GM18519 (cell line): ENCODE results near the gene DIP2B.
A peak's percentile ranks its signal among the peaks of the same experiment; 100 is the strongest.

ENCODE experiments used
- ATAC-seq: cut with Tn5 transposase; IDR thresholded peaks from one replicate; pipeline ENCODE4 v1.9.1; 2021; ENCODE audit warnings: mild to moderate bottlenecking, moderate library complexity; ENCODE audit not compliant: unreplicated experiment, low FRiP score

Gene DIP2B

DNA sequence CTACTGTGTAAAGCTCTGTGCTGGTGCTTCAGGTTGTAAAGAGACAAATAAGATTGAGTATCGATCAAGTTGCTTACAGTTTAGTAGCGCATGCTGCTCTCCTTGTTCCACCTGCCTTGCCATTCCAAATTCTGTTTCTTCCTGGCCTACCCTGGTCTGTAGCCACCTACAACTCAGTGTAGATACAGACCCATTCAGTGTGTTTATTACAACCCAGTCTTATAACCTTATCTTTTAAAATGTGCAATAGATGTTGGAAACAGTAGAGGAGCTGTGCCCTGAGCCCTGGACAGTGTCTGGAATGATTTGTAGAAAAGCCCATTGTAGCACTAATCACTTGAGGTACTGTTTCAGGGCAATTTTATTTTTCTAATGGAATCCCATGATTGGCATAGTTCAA, 68.5 kb downstream of the DIP2B start:
- no peak for ATAC-seq

DNA sequence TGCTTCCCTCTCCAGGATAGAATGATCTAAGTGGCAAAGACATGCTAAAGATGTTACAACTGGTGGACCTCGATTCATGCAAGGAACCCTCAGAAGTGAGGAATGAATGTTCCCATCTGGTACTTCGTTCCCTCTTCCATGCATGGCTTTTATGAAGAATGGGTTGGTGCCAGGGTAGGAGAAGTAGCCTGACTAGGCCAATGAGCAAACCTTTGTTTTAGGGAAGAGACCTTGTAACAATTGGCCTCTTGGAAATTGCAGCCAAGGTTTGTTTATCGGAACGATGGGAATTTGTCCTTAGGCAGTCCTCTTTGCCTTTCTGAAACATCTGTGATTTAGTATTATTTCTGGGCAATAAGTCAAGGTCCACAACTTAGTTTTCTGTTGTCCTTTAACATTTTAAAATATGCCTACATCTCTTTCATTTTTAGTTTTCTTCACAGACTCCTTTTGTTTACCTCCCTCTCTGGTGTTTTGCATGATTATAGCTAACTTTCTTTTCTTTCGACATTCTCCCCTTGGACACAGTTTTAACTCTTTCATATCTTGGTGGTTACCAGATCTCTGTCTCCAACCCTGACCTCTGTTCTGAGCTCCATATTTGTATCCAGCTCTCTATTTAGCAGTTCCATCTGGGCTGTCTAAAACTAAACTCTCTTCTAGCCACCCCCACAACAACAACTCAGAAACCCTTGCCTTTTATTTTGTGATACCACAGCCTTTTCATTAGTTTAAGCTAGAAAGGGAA, 70.0 kb downstream of the DIP2B start:
- no peak for ATAC-seq

DNA sequence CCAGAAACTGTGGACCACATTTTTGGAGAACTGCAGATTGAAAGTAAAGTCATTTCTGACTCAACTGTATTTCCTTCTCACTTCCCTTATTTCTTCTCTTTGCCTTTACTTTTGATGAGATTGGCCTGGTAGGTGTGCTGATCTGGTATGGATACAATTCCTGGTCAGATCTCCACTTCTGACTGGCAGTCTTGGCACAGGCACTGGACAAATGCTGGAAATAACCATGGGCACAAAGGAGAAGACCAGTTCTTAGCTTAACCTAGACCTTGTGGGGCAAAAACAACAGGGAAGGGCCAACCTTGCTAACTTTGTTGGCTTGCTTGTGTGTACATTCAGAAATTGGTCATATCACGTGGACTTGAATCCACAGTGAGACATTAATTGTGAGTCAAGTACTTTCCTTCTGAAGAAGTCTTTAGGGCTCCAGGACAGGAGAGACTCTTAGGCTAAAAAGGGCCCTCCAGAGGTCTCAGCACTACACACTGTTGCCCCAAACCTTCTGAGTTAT, 75.0 kb downstream of the DIP2B start:
- ATAC-seq: no peak

DNA sequence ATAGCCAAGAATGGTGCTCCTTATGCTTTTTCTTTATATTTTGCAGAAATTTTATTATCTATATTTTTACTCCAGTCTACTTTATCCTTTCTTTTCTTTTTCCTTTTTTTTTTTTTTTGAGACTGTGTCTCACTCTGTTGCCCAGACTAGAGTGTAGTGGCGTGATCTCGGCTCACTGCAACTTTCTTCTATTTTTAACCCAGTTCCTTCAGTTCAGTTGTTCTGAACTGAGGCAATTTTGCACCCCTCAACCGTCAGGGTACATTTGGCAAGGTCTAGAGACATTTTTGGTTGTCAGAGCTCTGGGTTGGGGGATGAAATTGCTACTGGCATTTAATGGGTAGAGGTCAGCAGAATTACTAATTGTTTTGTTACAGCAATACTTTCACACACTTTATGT, 75.7 kb downstream of the DIP2B start:
- ATAC-seq: no peak

DNA sequence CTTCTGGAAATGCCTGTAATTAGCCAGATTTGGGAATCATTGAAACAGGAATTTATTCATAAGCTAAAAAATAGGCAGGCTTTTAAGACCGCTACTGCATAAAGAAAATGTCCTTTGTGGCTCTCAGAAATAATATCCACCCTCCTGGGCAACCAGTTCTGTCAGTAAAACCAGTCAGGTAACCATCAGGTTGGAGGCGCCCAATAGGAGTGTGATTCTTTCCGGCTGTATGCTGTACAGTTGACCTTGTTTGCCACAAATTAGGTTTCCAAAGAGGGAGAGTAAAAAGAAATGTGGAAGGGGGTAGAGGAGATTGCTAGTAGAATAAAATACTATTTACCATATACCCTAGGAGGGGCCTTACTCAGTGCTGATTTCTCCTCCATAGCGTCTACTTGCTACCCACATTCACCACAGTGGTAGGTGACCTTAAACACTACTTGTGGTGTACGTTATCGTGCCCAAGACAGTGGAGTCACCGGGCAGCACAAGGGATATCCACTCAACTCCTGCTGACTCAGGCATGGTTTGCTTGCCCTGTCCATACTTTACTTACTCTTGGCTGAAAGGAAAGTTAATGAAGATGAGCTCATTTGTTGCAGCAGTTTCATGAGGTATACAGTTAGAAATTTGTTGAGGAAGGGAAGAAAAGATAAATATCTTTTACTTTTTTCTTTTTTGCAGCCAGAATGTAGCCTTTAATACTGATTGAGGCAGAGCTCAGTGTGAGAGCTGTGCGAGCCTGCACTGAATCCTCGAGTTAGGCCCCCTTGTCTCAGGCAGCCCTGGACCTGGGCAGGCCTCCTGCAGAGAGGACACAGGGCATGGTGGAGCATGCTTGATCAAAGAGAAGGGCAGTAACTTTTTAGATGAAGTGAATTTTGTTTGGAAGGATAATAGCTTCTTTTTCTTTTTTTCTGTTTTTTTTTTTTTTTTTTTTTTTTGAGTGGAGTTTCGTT, 76.7 kb downstream of the DIP2B start:
- no peak for ATAC-seq

DNA sequence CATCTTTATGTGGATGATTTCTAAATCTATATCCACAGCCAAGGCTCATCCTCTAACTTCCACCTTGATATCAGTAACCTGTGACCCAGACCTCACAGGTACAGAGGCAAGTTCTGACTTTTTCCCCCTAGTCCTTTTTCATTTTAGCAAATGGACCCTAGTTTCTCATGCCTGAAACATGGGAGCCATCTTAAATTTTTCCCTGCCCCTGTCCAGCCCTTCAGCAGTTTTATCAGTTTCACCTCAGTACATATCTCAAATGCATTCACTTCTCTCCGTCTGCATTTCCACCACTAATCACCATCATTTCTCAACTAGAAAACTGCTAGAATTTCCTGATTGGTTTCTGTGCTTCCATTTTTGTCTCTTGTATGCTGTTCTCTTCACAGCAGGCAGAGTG, 79.3 kb downstream of the DIP2B start:
- no peak for ATAC-seq

DNA sequence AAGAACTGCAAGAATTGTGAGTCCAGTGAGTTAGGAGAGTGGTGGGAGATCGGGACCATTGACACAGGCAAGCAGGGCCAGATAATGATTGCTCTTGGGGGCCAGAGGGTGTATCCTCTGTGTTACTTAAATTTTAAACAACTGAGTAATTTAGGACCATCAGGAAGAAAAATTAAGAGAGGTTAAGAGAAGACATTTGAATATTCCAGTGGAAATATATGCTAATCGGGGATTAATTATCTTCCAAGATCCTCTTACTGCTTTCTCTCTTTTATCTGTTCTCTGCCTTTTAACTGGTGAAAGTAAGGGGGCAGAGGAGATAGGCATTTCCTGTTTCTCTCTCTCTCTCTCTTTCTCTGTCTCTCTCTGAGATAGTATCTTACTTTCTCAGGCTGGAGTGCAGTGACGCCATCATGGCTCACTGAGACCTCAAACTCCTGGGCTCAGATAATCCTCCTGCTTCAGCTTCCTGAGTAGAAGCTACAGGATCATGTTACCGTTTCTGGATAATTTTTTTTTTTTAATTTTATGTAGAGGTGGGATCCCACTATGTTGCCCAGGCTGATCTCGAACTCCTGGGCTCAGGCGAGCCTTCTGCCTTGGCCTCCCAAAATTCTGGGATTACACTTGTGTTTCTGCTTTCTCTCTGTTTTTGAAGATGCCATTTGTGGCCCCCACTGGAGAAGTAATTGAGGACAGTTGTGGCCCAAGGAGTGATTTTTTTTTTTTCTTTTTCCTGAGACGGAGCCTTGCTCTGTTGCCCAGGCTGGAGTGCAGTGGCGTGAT, 85.1 kb downstream of the DIP2B start:
- ATAC-seq: no peak

DNA sequence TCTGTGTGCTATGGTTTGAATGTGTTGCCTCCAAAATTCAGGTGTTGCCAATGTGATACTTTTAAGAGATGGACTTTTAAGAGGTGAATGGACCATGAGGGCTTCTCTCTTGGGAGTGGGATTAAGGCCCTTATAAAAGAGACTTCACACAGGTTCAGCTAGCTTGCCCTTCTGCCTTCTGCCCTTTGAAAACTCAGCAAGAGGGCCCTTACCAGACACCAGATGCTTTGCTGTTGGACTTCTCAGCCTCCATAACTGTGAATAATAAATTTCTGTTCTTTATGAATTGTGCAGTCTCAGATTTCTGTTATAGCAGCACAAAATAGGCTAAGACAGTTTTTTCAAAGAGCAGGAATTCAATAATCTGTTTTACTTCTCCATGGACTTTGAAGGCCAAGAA, 86.1 kb downstream of the DIP2B start:
- ATAC-seq: no peak

DNA sequence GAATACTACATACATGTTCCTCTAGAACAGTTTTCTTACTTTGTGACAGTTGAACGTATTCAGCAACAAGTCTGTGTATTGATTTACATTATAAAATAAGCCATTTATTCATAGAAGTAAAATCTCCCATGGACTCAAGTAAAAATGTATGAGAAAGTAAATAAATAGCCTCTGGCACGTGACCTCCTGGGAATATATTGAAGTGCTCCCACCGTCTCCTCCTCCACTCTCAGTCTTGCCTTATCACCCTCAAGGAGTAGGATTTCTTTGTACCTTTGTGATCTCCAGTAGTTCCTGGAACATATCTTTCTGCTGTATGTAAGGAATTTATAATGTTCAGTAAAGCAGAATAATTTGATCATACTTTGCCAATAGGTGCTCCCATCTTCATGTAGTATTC, 90.9 kb downstream of the DIP2B start:
- no peak for ATAC-seq

DNA sequence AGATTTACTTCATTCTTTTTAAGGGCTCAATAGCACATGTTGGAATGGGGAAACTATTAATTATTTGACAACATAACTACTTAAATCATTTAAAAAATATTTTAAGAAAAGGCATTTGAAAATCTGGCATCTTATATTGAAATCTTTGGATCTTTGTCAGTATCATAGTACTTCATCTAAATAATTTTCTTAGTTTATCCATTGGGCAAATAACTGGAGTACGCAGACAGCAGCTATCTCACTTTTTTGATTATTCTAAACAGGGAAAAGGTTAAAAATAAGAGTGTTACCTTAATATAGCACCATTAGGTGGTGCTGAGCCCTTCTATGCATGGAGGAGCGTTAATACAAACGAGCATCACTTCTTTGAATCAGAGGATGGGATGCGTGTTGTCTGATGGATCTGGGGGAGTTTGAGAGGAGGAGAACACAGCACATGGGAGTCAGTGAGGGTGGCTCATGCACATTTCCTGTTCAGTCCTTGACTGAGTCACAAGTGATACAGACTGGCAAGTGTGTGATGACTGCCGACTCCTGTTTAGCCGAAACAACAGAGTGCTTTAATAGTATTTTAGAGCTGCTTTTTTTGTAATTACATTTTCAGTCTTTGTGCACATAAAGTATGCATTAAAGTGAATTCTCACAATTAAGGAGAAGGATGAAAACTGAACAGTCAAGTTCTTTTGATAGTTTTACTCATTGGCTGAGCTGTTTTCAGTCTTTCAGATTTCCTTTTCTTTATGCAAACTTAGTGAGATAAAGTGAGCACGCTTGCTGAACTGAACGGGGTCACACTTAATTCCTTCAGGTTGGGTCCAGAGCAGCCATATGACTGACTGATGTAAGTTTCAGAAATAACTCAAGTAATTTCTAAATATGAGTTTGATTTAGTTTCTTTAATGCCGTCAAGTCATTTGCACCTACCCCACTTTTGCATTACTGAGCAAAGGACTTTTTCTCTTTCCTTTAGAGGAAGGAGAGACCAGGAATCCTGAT, 92.7 kb downstream of the DIP2B start:
- ATAC-seq: peak; percentile 94

DNA sequence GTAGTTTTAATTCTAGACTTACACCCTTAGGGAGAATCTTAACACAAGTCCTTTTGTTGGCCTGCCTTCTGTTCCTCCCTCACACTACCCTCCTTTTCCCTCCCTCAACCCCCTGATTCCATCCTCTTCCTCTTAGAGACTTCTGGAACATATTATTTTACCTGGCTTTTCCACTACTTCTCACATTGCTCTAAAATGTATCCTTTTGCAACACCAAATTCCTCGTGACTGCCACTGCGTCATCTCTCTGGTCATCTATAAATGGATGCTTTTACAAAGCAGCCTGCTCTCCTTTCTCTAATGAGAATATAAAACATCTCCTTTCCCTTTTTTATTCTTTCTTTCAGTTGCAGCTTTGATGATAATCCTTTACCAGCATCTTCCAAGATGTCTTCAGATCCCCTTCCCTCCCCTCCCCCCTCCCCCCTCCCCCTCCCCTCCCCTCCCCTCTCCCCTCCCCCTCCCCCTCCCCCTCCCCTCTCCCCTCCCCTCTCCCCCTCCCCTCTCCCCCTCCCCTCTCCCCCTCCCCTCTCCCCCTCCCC, 93.6 kb downstream of the DIP2B start:
- no peak for ATAC-seq

DNA sequence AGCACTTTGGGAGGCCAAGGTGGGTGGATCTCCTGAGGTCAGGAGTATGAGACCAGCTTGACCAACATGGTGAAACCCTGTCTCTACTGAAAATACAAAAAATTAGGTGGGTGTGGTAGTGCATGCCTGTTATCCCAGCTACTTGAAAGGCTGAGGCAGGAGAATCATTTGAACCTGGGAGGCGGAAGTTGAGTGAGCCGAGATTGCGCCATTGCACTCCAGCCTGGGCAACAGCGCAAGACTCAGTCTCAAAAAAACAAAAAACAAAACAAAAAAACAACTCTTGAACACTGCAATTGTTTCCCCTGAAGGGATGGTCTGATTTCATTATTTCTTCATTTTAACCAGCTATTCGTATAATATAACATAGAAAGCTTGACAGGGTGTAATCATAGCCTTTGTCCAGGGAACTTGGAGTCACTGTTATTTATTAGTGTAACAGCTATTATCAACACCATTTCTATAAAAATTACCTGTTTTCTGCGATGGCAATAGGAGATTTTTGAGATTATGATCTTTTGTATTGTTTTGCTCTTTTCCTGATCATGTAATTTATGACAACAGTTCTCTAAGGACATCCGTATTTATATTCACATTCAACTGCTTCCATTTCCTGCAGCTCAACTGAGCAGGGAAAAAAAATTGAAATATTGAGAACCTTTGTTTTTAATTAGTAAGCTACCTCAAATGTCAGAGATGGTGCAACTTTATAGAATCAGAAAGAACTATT, 94.7 kb downstream of the DIP2B start:
- no peak for ATAC-seq

DNA sequence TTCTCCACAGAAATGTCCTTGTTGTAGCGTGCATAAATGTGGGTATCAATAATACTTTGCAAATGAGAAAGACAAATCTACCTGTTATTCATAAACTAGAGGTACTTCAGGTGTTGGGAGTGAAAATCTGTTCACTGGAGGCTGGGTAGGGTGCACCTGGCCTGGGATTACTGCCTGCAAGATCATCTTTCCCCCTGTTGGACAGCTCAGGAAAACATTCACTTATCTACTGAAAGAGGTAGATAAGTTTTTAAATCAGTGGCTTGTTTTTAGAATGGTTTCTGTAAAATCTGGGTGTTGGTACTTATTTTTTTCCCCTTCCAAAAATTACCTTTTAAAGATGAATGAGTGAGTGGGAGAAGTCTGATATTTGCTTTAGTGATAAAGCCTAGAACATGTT, 95.6 kb downstream of the DIP2B start:
- no peak for ATAC-seq

DNA sequence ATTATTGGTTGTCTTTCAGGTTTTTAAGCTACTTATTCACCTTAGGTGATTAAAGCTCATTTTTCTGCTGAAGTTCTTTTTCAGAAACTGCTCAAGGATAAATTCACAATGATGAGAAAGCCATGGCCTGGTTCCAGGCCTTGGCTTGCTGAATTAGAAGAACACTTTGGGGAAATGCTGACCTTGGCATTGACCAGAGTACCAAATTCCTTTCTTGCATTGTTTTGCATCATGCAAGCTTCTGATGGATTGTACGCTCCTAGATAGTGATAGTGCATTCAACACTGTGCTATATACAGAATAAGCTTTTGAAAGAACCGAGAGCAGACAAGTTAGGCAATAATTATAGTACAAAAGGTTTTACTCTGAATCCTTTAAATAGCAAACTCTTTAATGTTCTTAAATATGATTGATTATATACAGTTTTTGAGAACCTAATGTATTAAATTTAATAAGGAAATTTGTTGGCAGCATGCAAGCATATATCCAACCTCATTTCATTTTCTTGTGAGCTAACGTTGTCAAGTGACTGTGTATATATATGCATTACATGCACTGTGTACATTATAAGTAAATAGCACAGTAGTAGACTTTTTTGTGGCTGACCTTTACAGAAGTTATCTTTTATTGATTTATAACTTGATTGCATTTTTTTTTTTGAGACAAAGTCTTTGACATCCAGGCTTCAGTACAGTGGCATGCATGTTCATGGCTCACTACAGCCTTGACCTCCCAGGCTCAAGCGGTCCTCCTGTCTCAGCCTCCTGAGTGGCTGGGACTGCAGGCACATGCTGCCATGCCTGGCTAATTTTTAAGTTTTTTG, 99.2 kb downstream of the DIP2B start:
- ATAC-seq: no peak

DNA sequence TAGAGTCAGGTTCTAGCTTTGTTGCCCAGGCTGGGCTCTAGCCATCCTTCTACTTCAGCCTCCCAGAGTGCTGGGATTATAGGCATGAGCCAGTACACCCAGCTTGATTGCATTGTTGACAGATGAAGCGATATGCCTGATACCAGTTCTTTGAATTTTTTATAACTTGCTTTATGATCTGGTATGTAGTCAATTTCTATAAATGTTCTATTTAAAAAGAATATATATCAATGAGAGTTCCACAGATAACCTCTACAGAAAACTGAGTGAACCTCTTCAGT, 99.8 kb downstream of the DIP2B start:
- no peak for ATAC-seq

DNA sequence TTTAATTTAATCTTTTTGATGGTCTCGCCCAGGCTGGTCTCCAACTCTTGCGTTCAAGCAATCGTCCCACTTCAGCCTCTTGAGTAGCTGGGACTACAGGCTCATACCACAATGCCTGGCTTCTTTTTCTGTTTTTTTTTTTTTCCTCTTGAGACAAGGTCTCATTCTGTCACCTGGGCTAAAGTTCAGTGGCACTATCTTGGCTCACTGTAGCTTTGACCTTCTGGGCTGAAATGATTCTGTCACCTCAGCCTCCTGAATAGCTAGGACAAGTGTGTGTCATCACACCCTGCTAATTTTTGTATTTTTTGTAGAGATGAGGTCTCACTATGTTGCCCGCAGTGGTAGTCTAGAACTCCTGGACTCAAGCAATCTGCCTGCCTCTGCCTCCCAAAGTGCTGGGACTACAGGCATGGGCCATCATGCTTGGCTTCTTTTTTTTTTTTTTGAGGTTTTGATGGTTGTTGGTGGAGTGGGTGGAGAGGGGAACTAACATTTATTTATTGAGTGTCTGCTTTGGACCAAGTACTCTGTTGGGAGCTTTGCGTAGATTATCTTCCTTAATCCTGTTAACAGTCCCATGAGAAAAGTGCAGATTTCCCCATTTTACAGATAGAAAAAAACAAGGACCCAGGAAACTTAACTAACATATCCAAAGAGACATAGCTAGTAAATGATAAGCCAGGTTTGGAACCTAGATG, 102.0 kb downstream of the DIP2B start:
- ATAC-seq: no peak

DNA sequence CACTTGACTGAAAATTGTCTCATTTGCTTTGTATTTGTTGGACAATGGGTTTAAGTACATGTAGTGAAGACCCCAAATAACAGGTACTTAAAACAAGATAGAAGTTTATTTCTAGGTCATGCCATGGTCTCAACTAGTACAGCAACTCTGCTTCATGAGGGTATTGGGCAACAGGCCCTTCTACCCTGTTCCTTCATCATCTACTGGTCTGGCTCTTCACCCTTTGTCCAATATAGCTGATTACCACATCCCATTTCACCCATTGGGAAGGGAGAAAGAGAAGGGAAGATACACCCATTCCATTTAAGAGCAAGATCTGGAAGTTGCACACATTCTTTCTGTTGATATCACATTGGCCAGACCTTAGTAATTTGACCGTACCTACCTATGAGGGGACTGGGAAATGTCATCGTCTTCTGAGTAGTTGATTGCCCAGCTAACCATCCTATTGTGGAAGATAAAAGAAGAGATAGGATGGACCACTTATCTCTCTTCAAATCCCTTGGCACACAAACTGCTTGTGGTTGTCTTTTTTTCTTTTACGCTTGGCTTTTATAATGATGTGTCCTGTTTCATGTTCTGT, 104.6 kb downstream of the DIP2B start:
- ATAC-seq: no peak
